Endothelial cell of hepatic sinusoid (primary cell): ENCODE results near the gene MATN1.

ENCODE experiments used
- in situ Hi-C: cut with HindIII; loops from 2 replicates; pipeline ENCODE4 v1.10.0; 2017; ENCODE audit warnings: low sequenced_read_pairs

MATN1 gene

GRCh38 chr1:30668546-30669327, 54.6 kb downstream of the MATN1 start:
- in situ Hi-C loops, result no loop called here

- in situ Hi-C loops, result no loop called here
Observed at GRCh38 chr1:30668024-30668423, 55.4 kb downstream of the MATN1 start.

DNA sequence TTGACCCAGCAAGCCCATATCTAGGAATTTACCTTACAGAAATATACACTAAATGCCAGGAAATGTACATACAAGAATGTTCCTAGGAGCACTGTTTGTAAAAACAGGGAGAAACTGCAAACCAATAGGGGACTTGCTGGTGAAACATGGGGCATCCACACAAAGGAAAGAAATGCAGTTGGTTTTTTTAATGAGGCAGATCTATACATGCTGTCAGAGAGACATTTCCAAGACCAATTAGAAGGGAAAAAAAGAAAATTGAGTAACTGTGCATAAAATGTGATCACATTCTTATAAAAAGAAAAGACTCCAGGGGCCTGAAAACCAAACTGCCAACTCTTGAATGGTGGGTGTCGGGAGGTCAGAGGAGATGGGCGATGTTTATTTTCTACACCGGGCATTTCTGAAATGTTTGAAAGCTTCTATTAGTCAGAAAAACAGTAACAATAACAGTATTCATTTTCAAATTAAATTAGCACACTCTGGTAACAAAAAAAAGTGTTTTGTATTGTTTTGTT, 56.6 kb downstream of the MATN1 start:
- in situ Hi-C loops, result no loop called here

- in situ Hi-C loops, result no loop called here
Observed at GRCh38 chr1:30665216-30666010, 58.0 kb downstream of the MATN1 start.

- in situ Hi-C loops, result no loop called here
Observed at GRCh38 chr1:30664103-30664755, 59.2 kb downstream of the MATN1 start.

DNA sequence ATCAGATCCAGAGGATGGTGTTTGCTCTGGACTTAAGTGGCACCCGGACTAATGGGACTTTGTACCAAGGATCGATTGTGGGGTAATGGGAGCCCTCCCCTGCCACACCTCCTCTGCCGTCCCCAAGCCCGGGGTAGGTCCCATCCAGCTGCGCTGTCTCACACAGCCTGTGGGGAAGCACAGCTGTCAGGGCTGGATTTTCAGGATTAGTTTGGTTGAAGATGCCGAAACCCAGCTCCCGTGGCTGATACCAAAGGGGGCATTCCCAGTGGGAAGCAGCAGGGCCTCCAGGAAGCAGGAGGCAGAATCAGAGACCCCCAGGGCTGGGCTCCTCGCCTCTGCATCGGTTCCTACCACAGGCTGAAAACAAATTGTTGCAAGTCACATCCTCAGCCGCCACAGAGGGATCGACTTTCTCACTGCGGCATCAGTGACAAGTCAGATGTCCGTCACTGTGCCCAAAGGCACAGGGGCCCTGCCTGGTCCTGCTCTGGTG, 59.7 kb downstream of the MATN1 start:
- in situ Hi-C loops, result no loop called here

GRCh38 chr1:30662291-30662840, 61.0 kb downstream of the MATN1 start:
- in situ Hi-C loops, result no loop called here

DNA sequence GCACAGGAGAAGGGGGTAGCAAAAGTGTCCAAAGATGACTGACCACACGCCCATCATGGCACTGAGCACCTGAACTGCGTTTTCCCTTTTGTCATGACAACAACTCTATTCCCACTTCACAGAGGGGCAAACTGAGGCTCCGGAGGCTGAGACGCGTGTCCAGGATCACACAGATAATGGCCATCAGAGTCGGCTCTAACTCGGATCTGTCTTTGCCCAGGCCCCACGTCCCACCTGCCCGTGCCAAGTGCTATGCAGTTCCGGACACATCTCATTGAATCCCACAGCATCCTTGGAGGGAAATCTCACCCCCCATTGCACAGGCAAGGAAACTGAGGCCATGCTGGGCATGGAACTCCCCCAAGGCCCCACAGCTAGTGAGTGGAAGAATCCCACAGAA, 62.1 kb downstream of the MATN1 start:
- in situ Hi-C loops, result no loop called here
